Measurements from ENCODE around the gene FAM227A. TPM values are rescaled to one million over a fixed set of nuclear protein-coding genes. Genes with fewer than 3 reads are reported as not detected.
"Not testable (repeated sequence)": the region's sequence is repeated elsewhere in the genome, so short reads cannot be mapped to it uniquely, and the experiment has no call there.

FAM227A gene
- total and polyA plus RNA-seq, 2 donors from 2014 or later, result 0.80 to 3.4 TPM

DNA sequence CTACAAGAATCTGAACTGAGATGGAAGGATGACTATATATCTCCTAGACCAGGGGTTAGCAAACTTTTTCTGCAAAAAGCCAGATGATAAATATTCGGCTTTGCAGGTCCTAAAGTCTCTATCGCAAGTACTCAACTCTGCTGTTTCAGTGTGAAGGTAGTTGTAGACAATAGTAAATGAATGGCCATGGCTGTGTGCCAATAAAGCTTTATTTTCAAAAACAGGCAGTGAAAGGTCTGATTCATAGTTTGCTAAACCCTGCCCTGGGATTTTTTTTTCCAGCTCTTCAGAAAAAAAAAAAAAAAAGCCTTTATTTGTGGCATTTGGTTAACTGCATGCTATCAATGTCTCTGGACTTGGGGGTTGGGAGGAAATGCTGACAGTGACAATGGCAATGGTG lies 37.5 kb downstream of the FAM227A start:
- DNase-seq (no peak), FAIRE-seq (no peak)
- Histone ChIP-seq H3K36me3 (ENCODE audit: control insufficient read depth in 2 of 3, insufficient read depth in 3 of 3, low read length in 3 of 3) (peaks cover 2 to 5% (median 3%) of the 10 kb centered on the region in 3 donors), H3K9ac (ENCODE audit: low read length in 3 of 3) (no peak overlapping the region), H3K9me3 (ENCODE audit: control insufficient read depth in 2 of 3, insufficient read depth in 1 of 3, low read length in 3 of 3) (no peaks in the 10 kb centered on the region), H3K4me3 (ENCODE audit: low read length in 3 of 3) (no peak overlapping the region), H3K27ac (ENCODE audit: low read depth in 2 of 2, low read length in 2 of 2) (no peak overlapping the region), H3K4me1 (ENCODE audit: control insufficient read depth in 2 of 3, insufficient read depth in 2 of 3, low read depth in 1 of 3, low read length in 3 of 3) (no peaks in the 10 kb centered on the region), H3K27me3 (ENCODE audit: control insufficient read depth, insufficient read depth, low read length) (no peaks in the 10 kb centered on the region)
- intact Hi-C loops (cut with DNase I), result no loop called here
- TF ChIP-seq, protein P1, sequence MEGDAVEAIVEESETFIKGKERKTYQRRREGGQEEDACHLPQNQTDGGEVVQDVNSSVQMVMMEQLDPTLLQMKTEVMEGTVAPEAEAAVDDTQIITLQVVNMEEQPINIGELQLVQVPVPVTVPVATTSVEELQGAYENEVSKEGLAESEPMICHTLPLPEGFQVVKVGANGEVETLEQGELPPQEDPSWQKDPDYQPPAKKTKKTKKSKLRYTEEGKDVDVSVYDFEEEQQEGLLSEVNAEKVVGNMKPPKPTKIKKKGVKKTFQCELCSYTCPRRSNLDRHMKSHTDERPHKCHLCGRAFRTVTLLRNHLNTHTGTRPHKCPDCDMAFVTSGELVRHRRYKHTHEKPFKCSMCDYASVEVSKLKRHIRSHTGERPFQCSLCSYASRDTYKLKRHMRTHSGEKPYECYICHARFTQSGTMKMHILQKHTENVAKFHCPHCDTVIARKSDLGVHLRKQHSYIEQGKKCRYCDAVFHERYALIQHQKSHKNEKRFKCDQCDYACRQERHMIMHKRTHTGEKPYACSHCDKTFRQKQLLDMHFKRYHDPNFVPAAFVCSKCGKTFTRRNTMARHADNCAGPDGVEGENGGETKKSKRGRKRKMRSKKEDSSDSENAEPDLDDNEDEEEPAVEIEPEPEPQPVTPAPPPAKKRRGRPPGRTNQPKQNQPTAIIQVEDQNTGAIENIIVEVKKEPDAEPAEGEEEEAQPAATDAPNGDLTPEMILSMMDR (IDR thresholded peaks at IDR 0.05; ENCODE audit: borderline replicate concordance, extremely low read depth, insufficient read depth), result no peak

DNA sequence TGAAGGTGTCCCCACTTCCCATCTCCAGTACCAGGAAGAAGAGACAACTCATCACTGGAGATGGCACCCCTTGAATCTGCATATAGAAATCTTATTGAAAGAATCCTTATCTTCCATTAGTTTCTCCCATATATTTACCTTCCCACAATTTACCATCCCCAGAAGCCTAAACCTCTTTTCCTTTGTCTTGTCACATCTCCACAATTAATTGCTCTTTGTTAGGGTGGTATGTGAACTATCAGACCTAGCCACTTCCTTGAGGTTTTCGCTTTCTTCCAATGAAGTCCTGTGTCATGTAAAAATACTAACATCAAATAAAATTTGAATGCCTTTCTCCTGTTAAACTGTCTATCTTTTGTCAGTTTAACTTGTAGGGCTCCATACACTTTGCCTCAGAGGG lies 37.9 kb downstream of the FAM227A start:
- H3K9ac ChIP-seq (ENCODE audit: low read length in 3 of 3), result no peak overlapping the region
- intact Hi-C loops (cut with DNase I), result no loop called here
- no peaks in the 10 kb centered on the region for H3K4me1 ChIP-seq (ENCODE audit: control insufficient read depth in 2 of 3, insufficient read depth in 2 of 3, low read depth in 1 of 3, low read length in 3 of 3)
- no peaks in the 10 kb centered on the region for H3K27me3 ChIP-seq (ENCODE audit: control insufficient read depth, insufficient read depth, low read length)
- no peaks in the 10 kb centered on the region for H3K9me3 ChIP-seq (ENCODE audit: control insufficient read depth in 2 of 3, insufficient read depth in 1 of 3, low read length in 3 of 3)
- DNase-seq, result no peak
- H3K4me3 ChIP-seq (ENCODE audit: low read length in 3 of 3), result no peak overlapping the region
- no peak overlapping the region for H3K27ac ChIP-seq (ENCODE audit: low read depth in 2 of 2, low read length in 2 of 2)
- no peak for FAIRE-seq
- TF ChIP-seq, protein P1 (IDR thresholded peaks at IDR 0.05; ENCODE audit: borderline replicate concordance, extremely low read depth, insufficient read depth), result no peak
- peaks cover 2 to 5% (median 3%) of the 10 kb centered on the region in 3 donors for H3K36me3 ChIP-seq (ENCODE audit: control insufficient read depth in 2 of 3, insufficient read depth in 3 of 3, low read length in 3 of 3)

DNA sequence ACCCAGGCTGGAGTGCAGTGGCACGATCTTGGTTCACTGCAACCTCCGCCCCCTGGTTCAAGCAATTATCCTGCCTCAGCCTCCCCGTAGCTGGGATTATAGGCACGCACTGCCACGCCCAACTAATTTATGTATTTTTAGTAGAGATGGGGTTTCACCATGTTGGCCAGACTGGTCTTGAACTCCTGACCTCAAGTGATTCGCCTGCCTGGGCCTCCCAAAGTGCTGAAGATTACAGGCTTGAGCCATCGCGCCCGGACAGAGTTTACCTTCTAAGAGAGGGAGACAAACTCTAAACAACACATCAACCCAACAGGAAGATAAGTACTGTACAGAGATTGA lies 41.2 kb downstream of the FAM227A start:
- H3K9ac ChIP-seq (ENCODE audit: low read length in 3 of 3); H3K4me3 ChIP-seq (ENCODE audit: low read length in 3 of 3); DNase-seq; H3K27me3 ChIP-seq (ENCODE audit: control insufficient read depth, insufficient read depth, low read length); intact Hi-C loops (cut with DNase I); FAIRE-seq; H3K9me3 ChIP-seq (ENCODE audit: control insufficient read depth in 2 of 3, insufficient read depth in 1 of 3, low read length in 3 of 3); H3K36me3 ChIP-seq (ENCODE audit: control insufficient read depth in 2 of 3, insufficient read depth in 3 of 3, low read length in 3 of 3); H3K27ac ChIP-seq (ENCODE audit: low read depth in 2 of 2, low read length in 2 of 2); H3K4me1 ChIP-seq (ENCODE audit: control insufficient read depth in 2 of 3, insufficient read depth in 2 of 3, low read depth in 1 of 3, low read length in 3 of 3): not testable (repeated sequence)

DNA sequence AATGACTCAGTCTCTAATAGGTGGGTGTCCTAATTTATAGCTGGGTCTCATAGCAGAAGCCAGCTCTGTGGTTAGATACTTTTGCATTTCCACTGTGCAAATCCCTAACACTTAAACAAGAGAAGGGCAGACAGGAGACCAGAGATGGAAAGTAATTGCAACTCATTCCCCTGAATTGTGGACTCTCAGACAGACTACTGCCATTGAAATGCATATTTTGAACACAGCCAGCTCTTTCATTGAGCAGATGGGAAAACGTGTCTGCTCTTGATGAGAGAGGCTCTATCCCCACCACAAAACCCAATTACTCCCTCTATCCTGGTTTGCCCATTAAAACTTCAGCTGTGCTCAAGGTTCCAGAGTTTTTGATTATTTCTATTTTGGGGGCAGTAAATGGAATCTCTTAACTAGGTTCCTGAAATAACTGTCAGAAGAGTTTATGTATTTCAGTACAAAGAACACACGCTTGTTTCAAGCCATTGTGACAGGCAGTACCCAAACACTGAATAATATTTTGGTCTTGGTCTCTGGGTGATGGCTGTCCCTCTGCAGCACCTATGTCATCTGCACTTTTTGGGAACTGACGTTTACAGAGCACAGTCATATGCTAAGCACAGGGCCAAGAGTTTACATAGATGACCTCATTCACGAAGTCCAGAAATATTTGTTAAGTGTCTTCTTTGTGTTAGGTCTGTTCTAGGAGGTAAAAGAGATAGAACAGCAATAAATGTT lies 41.7 kb downstream of the FAM227A start:
- H3K4me1 ChIP-seq (ENCODE audit: control insufficient read depth in 2 of 3, insufficient read depth in 2 of 3, low read depth in 1 of 3, low read length in 3 of 3), result no peaks in the 10 kb centered on the region
- no peaks in the 10 kb centered on the region for H3K27me3 ChIP-seq (ENCODE audit: control insufficient read depth, insufficient read depth, low read length)
- intact Hi-C loops (cut with DNase I), result no loop called here
- DNase-seq (no peak), FAIRE-seq (no peak)
- H3K27ac ChIP-seq (ENCODE audit: low read depth in 2 of 2, low read length in 2 of 2), result no peak overlapping the region
- TF ChIP-seq, protein P1 (IDR thresholded peaks at IDR 0.05; ENCODE audit: borderline replicate concordance, extremely low read depth, insufficient read depth), result no peak
- H3K9me3 ChIP-seq (ENCODE audit: control insufficient read depth in 2 of 3, insufficient read depth in 1 of 3, low read length in 3 of 3), result no peaks in the 10 kb centered on the region
- no peak overlapping the region for H3K9ac ChIP-seq (ENCODE audit: low read length in 3 of 3)
- H3K4me3 ChIP-seq (ENCODE audit: low read length in 3 of 3), result no peak overlapping the region
- peaks cover 1 to 5% (median 2%) of the 10 kb centered on the region in 3 donors for H3K36me3 ChIP-seq (ENCODE audit: control insufficient read depth in 2 of 3, insufficient read depth in 3 of 3, low read length in 3 of 3)

All from kidney (tissue), 14 donors.